VCaP (cell line): ENCODE data around the gene ZFAND3.

ENCODE experiments used
- H3K27ac ChIP-seq: fragments of 450-650 bp; 2 replicates; pipeline ENCODE4 v1.5.1; 2017
- CTCF ChIP-seq: fragments of 450-650 bp; conservative IDR thresholded peaks from 2 replicates; pipeline ENCODE4 v1.5.1; 2017; ENCODE audit warnings: mild to moderate bottlenecking, moderate library complexity

The ZFAND3 gene

GRCh38 chr6:38001386-38001785 lies 181.9 kb downstream of the ZFAND3 start:
- TF ChIP-seq CTCF, result no peak

GRCh38 chr6:38004908-38005307 lies 185.4 kb downstream of the ZFAND3 start:
- no peak for TF ChIP-seq CTCF
- no peak overlapping the region for H3K27ac ChIP-seq

More at GRCh38 chr6:38001386-38001785, 181.9 kb downstream of the ZFAND3 start:
- H3K27ac ChIP-seq, result no peak overlapping the region

GRCh38 chr6:38011937-38012336 lies 192.4 kb downstream of the ZFAND3 start:
- no peak for TF ChIP-seq CTCF
- H3K27ac ChIP-seq, result no peak overlapping the region

GRCh38 chr6:38012573-38012972 lies 193.0 kb downstream of the ZFAND3 start:
- H3K27ac ChIP-seq, result no peak overlapping the region
- TF ChIP-seq CTCF, result peak; percentile 90

- H3K27ac ChIP-seq, result no peak overlapping the region
- no peak for TF ChIP-seq CTCF
Measured at GRCh38 chr6:38015341-38015740, 195.8 kb downstream of the ZFAND3 start.

GRCh38 chr6:38016824-38017223 lies 197.3 kb downstream of the ZFAND3 start:
- no peak overlapping the region for H3K27ac ChIP-seq
- TF ChIP-seq CTCF, result no peak

GRCh38 chr6:38018755-38019165 lies 199.2 kb downstream of the ZFAND3 start:
- TF ChIP-seq CTCF, result no peak
- no peak overlapping the region for H3K27ac ChIP-seq

- no peak for TF ChIP-seq CTCF
- no peak overlapping the region for H3K27ac ChIP-seq
Measured at GRCh38 chr6:38020593-38020992, 201.1 kb downstream of the ZFAND3 start.
